CD4-positive, alpha-beta T cell treated with Interleukin-12 subunit alpha and Interleukin-12 subunit beta, for 1 hour (primary cell): ENCODE results near the gene KMT5C.

ENCODE experiments used
- DNase-seq: peaks from one replicate; pipeline ENCODE4 v3.0.0-alpha.2; 2020

KMT5C gene

DNA sequence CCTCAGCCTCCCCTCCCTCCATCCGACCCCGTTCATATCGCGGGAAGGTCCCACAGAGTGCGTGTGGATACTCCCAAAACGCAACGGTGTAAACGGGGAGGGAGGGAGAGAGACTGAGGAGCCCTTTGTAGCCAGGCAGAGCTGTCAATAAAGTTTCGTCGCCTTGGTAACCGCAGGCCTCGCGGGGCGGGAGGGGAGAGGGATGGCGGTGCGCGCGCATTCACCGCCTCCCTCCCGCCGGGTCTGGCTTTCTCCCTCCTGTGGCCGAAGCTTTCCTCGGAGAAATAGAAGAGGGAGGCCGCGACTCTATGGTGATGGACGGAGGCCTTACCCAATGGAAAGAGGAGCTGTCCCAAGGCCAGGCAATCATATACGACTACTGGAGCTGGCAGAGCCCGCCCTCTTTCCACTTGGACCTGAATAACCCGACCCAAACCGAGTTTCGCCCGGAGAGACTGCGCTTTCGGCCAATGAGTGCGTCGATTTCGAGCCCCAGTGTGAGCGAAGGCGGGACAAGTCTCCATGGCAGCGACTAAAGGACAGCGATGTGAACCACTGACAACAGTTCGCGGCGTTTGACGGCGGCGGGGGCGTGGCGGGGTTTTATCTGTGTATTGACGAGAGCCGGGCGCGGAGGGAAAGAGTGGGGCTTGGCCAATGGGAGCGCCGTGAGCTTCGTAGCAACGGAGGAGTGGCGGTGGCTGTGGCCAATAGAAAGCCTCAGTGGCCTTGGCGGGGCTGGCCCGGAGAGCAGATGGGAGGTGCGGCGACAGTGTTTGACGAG, at the start of gene KMT5C:
Gene KMT5C (plus strand): TSS at position 772 of the 784 bp plus-strand sequence. CDS start 2,061 bp downstream, outside the sequence.
- DNase-seq, result peak; percentile 100

DNA sequence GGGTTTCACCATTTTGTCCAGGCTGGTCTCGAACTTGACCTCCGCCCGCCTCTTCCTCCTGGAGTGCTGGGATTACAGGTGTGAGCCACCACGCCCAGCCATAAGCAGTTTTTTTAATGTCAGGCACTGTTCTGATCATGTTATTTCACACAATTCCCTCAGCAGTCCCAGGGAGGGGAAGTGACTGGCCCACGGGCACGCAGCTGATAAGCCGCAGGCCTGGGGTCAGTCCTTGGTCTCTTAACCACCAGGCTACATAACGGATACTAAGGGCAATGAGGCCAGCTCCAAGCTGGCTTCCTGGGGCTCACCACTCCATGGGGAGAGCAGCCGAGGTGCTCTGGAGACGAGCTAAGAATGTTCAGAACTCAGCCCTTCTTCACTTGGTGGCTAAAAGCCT, 42.4 kb upstream of the KMT5C start:
- DNase-seq, result no peak

DNA sequence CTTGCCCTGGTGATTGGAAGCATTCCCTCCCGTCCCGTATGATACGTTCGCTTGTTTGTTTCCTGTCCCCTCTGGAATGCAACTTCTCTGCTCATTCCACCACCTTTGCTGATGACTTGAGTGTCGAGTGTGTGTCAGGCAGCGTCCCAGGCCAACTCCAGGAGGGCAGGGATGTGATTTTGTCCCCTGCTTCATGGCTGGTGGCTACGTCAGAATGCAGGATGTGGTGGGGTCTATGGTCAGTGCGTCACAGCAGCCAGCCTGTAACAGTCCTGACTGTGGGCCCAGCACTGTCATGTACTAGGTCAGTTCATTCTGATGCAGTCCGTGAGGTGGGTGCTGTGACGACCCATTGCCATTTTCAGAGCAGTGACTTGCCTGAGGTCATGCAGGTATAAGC, 39.7 kb upstream of the KMT5C start:
- DNase-seq, result no peak

DNA sequence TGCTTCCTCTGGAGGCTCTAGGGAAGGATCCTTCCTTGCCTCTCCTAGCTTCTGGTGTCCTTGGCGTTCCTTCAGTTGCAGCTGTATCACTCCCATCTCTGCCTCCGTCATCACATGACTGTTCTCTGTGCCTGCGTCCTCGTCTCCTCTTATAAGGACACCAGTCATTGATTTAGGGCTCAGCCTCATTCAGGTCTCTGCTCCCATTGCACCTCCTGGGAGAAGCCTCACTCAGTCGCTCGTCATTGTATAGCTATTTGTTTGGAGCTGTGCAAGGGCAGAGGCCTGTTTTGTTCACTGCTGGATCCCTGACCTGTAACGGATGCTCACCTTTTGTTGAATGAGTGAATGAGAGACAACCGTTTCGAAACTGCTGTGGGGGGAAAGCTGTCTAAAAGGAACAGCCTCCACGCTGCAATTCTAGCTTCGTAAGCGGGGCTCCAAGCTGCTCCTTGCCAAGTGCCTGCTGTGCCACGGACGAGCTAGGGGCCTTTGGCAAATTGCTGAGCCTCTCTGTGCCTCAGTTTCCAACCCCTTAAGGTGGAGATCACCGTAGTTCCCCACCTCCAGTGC, 38.7 kb upstream of the KMT5C start:
- no peak for DNase-seq

DNA sequence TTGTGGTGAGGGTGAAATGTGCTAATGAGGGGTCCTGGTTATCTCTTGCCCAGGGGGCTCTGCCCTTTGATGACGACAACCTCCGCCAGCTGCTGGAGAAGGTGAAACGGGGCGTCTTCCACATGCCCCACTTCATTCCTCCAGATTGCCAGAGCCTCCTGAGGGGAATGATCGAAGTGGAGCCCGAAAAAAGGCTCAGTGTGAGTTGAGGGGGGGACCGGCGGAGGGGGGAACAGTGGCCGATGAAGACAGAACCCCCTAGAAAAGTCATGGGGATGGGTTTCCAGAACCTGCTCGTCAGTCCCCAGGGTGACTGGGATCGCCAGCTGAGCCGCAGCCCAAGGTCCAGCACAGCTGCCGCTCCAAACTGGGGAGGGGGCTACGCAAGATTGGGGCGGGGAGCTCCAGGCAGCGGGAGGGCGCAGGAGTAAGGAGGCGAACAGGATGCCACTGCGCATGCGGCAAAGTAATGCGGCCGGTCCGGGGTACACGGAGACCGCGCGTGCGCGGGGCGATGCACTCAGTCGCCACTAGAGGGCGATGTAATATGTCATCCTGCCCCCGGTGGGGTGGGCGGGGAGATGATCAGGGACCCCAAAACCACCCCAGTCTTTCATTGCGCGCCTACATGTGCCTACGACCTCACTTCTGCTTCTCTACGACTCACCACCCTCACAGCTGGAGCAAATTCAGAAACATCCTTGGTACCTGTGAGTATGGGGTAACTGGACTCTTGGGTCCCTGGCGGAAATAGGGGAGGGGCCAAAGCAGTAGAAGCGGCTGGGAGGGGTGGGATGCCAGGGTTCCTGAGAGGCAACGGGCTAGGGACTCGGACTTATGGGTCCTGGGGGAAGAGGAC, 38.0 kb upstream of the KMT5C start:
- peak; percentile 93 for DNase-seq

DNA sequence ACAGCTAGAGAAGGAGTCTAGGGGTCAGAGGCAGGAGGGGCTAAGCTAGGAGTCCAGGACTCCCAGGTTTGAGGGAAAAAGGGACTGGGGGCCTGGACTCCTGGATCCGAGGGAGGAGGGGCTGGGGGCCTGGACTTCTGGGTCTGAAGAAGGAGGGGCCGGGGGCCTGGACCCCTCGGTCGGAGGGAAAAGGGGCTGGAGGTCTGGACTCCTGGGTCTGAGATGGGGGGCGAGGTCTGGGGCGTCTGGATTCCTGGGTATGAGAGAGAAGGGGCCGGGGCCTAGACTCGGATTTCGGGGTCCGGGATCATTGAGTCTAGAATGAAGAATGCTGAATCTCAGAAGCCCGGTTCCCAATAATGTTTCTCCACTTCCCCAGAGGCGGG, 37.4 kb upstream of the KMT5C start:
- DNase-seq, result no peak

DNA sequence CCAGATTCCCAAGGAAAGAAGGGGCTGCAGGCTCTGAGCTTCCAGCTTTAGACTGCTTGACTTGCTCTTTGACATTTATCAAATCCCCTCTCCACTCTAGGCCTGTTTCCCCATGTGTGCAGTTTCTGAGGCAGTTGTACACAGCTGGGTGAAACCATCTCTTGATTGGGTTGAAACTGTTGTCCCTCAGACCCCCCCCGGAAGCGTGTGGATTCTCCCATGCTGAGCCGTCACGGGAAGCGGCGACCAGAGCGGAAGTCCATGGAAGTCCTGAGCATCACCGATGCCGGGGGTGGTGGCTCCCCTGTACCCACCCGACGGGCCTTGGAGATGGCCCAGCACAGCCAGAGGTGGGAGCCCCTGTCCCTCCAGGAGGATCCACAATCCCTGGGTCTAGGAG, 36.2 kb upstream of the KMT5C start:
- DNase-seq, result no peak

DNA sequence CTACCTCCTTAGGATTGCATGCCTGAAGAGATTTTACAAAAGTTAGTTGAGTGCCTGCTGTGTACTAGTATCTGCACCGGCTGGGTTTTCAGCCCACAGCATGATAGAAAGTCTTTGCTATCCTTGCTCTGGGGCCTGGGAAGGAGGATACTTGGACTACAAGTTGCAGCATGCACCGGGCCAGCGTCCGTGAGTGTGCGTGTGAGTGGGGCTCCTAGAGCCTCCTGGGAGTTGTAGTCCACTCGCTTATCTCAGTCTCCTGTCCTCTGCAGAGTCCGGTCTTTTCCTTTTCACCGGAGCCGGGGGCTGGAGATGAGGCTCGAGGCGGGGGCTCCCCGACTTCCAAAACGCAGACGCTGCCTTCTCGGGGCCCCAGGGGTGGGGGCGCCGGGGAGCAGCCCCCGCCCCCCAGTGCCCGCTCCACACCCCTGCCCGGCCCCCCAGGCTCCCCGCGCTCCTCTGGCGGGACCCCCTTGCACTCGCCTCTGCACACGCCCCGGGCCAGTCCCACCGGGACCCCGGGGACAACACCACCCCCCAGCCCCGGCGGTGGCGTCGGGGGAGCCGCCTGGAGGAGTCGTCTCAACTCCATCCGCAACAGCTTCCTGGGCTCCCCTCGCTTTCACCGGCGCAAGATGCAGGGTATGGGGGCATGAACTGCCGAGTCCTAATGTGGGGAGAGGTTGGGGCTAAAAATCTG, 35.2 kb upstream of the KMT5C start:
- peak; percentile 30 for DNase-seq

DNA sequence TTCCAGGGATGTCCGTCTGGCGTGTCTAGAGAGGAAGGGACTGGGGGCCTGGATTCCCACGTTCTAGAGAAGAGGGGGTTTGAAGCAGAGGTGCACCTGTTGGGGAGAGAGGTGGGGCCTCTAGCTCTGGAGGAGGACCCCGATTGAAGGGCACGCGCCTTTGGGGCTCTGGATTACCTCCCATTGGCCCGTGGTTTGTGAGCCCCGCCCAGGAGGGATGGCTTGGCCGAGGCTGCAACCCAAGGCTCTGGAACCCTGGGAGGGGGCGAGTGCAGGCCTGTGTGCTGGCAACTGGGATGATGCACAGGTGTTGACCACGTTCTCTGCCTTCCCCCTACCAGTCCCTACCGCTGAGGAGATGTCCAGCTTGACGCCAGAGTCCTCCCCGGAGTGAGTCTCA, 34.7 kb upstream of the KMT5C start:
- no peak for DNase-seq

DNA sequence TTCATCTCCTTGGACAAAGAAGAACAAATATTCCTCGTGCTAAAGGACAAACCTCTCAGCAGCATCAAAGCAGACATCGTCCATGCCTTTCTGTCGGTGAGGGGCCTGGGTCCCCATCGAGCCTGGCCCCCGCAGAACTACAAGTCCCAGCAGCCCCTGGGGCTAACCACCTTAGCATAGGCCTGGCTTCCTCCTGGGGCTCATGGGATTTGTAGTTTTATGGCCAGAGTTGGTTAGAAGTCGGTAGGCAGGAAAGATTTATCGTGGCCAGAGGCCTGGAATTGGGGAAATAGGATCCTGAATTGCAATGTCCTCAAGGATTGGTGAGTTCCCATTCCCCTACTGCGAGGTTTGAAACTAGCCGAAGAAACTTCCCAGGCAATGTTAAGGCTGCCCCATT, 34.2 kb upstream of the KMT5C start:
- peak; percentile 66 for DNase-seq

DNA sequence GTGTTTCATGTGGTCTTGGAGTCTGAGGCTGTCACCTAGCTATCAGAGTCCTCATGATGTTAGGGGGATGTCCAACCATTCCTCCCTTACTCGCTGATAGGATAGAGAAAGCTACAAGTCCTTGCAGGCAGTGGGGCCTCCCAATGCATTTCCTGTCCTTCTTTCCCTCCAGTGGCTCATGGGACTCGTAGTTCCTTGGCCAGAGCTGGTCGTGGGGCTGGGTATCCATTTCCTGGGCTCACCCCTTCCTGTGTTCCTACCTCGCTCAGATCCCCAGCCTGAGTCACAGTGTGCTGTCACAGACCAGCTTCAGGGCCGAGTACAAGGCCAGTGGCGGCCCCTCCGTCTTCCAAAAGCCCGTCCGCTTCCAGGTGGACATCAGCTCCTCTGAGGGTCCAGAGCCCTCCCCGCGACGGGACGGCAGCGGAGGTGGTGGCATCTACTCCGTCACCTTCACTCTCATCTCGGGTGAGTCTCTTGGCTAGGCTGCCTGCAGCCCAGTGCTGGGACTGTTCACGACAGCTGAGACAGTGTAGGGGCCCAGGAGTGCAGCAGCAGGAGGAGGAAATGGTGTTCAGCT, 33.6 kb upstream of the KMT5C start:
- DNase-seq, result no peak

DNA sequence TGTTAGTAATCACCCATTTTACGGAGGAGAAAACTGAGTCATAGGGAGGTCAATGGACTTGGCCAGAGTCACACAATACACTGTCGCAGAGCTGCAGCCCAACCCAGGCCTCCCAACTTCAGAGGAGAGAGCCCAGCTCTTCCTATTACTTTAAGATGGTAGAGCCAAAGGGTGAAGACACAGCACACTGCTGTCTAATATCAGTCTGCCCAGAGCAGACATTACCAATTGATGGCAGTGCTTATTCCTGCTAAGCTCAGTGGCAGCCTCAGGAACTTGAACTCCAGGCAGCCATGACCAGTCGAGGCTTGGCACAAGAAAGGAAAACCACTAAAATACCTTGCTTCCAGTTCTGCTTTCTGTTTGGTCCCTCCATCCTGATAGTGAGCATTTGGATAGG, 33.0 kb upstream of the KMT5C start:
- no peak for DNase-seq

DNA sequence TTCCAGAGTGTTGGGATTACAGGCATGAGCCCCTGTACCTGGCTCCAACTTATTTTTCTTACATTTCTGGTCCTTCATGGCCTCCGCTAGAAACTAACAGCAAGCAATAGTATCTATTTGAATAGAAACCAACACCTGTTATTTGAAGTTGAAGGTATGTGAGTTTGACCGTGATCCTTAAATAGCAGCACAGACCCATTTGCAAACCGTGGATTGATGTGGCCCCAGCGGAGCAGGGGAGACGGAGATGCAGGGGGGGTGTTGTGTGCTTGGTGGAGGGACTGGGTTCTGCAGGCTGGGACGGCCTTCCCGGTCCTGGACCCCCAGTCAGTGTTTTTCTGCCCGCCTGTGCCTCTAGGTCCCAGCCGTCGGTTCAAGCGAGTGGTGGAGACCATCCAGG, 31.4 kb upstream of the KMT5C start:
- DNase-seq, result no peak

DNA sequence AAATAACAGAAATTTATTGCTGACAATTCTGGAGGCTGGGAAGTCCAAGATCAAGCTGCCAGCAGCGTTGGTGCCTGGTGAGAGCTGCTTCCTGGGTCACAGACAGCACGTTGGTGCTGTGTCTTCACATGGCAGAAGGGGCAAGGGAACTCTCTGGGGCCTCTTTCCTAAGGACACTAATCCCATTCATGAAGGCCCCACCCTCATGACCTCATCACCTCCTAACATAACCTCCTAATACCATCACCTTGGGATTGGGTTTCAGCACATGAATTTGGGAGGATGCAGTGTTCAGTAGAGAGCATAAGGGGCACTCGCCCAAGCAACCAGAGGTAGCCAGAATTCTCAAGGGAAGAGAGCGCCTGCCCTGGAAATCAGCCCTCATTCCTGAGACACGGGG, 30.2 kb upstream of the KMT5C start:
- no peak for DNase-seq

DNA sequence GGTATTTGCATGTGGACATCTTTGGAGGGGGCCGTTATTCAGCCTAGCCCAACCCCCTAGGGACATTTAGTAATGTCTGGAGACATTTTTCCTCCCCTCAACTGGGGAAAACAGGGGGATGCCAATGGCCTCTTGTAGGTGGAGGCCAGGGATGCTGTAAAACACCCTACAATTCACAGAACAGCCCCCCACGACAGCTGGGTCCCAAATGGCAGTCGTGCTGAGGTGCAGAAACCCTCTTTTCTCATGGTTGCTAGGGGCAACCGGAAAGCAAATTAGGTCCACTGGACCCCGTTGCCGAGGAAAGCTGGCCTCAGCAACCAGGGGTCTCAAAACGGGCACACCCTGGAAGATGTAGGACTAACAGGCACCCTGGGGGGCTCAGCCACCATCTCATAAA, 29.2 kb upstream of the KMT5C start:
- DNase-seq, result no peak

DNA sequence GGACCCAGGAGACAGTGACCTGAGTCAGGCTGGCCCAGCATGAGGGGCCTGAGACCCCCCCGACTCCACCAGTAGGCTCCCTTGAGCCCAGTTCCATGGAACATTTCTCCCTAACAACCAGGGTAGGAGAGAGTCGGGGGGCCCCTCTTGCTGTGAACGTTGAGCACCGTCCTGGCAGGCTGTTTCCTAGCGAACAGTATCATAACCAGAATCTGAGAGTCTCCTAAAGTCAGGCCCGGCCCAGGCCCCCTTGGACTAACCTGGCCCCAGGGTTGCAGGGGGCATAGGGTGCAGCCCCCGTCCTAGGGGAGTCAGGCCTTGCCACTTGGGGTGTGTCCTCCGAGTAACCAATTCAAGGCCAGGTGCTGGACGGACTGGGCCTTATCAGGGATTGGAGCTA, 28.3 kb upstream of the KMT5C start:
- no peak for DNase-seq

DNA sequence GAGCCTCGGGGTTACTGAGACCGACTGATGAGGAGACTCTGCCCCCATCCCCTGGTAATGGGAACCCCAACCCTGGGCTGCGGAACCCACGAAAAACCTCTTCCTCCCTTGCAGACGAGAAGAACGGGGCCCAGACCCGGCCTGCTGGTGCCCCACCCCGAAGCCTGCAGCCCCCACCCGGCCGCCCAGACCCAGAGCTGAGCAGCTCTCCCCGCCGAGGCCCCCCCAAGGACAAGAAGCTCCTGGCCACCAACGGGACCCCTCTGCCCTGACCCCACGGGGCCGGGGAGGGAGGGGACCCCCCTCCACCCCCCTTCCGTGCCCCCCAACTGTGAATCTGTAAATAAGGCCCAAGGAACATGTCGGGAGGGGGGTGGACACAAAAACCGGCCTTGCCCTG, 27.9 kb upstream of the KMT5C start:
- DNase-seq, result no peak

DNA sequence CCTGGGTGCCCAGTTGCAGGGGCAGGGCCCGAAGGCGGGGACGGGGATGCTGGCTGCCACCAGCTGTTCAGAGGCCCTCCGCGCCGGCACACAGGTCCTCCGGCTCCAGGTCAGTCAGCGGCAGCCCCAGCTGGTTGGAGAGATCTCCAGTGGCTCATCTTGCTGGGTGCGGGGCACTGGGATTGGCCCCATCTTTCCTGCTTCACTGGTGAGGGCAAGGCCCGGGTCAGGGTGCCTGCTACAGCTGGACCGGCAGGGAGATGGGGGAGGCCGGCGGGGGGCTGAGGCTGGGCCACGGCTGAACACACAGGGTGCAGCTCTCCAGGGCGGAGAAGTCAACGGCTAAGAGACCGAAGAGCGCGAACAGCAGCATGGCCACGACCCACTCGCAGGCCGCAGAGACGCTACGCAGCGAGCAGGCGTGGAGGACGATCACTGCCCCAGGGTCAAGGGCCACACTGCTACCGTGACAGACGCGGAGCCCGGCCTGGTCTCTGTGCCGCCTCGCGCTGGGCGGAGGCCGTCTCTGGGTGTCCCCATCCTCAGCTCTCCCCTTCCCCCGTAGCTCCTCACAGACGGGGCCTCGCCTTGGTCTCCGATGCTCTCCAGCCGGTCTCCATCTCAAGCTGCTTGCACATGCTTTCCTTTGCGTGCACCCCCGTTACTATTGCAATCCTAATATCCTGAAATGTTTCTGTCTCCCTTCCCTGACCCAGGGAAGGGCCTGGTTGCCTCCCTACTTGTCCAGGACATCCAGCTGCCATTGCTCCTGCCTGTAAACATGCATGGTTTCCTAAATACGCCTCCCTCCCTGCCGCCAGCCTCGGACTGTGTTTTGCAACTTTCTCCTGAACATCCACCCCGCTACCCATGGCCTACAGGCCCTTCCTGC, 26.8 kb upstream of the KMT5C start:
- no peak for DNase-seq

DNA sequence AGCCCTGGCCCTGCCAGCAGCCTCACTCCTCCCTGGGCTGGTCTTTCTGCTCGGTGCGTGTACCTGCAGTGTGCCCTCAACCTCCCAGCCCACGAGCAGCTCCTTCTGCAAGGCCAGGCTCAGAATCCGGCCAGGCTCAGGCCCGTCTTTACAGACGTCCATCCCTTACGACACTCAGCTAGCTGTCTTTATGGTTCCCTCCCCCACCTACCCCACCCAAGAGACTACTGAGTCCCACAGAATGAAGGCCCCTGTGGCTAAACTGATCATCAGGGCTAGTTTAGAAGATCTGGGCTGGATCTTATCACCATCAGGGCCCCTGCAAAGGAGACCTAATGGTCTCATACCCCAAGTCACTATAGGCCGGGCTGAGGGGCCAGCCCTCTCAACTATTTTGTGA, 25.3 kb upstream of the KMT5C start:
- no peak for DNase-seq

DNA sequence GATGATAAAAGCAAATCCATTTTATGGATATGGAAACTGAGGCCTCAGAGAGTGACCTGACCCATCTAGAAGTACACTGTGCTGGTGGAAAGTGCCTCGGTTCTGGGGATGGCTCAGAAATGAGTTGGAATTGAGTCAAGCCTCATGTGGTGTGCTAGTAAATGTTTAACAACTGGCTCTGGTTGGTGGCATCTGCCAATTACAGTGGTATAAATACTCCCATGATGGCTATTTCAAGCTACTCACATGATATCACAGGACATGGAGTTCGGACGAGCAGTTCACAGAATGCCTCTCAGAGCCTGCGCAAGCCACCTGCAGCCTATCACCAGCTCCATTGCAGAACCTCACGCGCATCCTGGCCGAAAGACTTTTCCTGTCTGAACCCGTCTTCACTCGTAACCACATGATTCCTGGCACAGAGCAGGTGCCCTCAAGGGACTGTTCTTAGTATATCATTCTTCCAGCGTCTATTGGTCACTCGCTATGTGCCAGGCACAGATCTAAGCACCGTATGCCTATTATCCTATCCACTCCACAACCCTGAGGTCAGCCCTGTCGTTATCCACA, 23.6 kb upstream of the KMT5C start:
- DNase-seq, result no peak

DNA sequence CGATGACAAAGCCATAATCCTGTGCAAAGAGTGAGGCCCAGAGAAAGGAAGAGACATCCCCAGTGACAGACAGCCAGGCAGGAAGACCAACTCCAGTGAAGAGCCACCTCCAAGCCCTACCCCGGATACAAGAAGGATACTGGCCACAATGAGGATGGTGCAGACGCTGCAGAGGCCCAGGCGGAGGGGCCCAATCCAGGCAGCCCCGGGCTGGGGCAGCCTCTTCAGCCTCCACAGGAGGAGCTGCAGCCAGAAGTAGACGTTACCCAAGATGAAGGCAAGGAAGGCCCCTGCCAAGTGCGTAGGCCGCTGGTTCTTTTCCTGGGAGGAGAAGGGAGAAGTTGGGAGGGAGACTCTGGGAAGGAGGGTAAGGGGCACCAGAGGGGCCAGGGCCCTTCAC, 23.0 kb upstream of the KMT5C start:
- DNase-seq, result no peak

DNA sequence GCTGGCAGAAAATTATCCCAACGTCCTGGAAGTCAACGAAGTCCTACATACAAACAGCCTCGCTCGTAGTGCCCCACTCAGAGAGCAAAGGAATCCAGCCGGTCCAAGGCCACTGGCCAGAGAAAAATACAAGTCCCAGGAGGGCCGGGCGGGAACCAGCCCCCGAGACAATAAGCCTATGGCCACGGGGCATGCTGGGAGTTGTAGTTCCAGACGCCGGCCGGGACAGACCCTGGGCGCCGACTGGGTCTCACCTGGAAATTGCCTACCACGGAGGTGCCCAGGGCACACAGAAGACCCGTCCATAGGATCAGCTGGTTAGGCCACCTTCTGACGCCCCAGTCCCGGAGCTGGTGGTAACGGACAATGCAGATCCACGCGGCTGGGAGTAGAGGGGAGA, 19.9 kb upstream of the KMT5C start:
- no peak for DNase-seq
